IPS-15b (cell line): ENCODE data around the gene PHACTR3.

Experiments used
- H3K27me3 ChIP-seq: one replicate; pipeline ENCODE4 v1.6.1; 2013; ENCODE audit warnings: low read length; ENCODE audit not compliant: control insufficient read depth, insufficient read depth
- H3K36me3 ChIP-seq: one replicate; pipeline ENCODE4 v1.6.1; 2013; ENCODE audit warnings: low read length; ENCODE audit not compliant: control insufficient read depth, insufficient read depth
- H3K4me1 ChIP-seq: one replicate; pipeline ENCODE4 v1.6.1; 2013; ENCODE audit warnings: mild to moderate bottlenecking, low read length; ENCODE audit not compliant: control insufficient read depth, insufficient read depth
- H3K4me3 ChIP-seq: one replicate; pipeline ENCODE4 v1.5.1; 2013; ENCODE audit warnings: low read depth, low read length
- H3K9ac ChIP-seq: one replicate; pipeline ENCODE4 v1.6.1; 2013; ENCODE audit warnings: low read depth, mild to moderate bottlenecking, low read length
- H3K9me3 ChIP-seq: one replicate; pipeline ENCODE4 v1.6.1; 2013; ENCODE audit warnings: mild to moderate bottlenecking, low read length; ENCODE audit not compliant: control insufficient read depth, insufficient read depth

The PHACTR3 gene

DNA sequence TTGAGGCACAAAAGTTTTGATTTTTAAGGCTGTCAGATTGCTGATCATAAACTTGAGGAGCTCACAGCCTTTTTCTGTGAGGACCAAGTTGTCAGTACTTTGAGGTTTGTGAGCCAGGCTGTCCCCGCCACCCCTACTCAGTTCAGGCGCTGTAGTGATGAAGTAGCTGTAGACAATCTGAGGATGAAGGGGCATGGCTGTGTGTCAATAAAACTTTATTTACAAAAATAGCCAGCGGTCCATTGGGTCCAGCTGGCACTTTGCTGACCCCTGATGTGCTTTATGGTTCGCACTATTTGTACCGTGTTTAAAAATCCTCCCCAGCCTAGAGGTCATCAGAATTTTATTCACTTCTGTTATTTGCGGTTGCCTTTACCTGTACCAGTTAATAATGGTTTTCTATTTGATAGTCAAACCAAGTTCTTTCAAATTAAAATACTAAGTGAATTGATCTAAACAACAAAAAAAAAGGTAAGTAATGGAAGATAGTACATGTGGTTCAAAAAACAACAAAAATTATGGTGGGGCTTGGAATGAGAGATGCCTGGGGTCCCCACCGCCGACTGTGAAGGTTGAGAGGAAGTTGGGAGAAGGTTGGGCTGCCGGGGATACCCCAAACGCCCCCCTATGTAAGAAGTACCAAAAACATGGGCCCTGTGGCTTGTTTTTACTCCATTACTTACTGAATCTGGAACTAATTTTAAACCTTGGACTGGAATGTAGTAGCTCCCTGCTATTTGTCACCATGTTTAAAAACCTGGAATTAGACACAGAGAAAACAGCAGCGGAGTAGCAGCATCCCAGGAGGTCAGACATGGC is 205.5 kb downstream of the PHACTR3 start:
- H3K9me3 ChIP-seq = no peaks in the 10 kb centered on the region
- no peak overlapping the region for H3K4me3 ChIP-seq
- H3K36me3 ChIP-seq = no peaks in the 10 kb centered on the region
- no peaks in the 10 kb centered on the region for H3K27me3 ChIP-seq
- no peak overlapping the region for H3K9ac ChIP-seq
- H3K4me1 ChIP-seq = no peaks in the 10 kb centered on the region

DNA sequence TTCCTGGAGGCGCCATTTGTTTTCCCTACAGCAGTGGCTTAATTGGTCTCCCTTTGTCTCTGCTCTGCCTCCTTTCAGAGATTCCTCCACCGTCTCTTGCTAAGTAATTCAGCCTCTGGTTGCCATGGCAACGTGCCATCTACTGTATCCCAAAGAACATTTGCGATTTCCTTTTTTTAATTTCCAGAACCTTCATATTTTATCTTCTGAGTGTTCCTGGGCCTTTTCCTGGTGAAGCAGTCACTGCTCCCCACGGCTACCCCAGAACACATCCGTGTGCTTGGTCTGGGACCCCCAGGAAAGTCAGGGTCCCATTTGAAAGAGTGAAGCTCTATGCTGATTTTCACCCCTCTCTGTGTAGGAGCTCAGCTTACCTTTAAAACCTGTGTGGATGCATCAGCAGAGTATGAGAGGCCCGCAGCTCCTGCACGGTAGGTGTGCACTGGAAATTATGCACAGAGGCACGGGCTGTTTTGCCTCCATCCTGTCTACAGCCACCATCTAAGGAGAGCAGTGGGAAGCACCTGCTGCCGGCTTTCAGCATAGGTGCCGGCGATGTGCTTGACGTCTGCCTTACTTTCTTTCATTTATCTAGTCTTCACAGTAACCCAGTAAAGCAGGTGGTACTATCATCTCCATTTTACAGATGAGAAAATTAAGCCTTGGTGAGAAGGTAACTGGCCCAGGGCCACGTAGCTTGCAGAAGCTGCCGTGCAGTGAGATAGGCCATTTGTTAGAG is 206.3 kb downstream of the PHACTR3 start:
- Histone ChIP-seq H3K9ac (no peak overlapping the region), H3K36me3 (no peaks in the 10 kb centered on the region), H3K4me1 (no peaks in the 10 kb centered on the region), H3K27me3 (no peaks in the 10 kb centered on the region), H3K4me3 (no peak overlapping the region), H3K9me3 (no peaks in the 10 kb centered on the region)

DNA sequence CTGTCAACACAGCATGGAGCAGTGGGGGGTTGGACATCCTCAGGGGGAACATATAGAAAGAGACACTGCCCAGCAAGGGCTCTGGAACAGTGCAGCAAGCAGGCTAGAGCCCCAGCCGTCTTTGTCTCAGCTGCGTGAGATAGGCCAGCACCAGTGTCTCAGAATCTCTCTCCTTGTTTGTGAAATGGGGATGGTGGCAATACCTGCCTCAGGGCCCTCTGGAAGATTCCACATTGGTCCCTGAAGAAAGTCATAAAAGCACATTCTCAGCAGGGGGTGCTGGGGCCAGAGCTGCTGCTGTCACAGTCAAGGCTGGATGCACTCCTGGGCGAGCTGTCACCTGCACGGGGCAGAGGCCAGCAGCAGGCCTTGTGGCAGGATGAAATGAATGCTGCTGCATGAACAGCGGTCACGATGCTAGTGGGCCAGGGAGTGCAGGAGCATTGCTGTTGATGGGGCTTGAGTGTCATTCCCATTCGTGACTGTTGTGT is 207.4 kb downstream of the PHACTR3 start:
- Histone ChIP-seq H3K9me3 (no peaks in the 10 kb centered on the region), H3K4me1 (no peaks in the 10 kb centered on the region), H3K4me3 (no peak overlapping the region), H3K9ac (no peak overlapping the region), H3K27me3 (peaks cover under 1% of the 10 kb centered on the region), H3K36me3 (no peaks in the 10 kb centered on the region)

DNA sequence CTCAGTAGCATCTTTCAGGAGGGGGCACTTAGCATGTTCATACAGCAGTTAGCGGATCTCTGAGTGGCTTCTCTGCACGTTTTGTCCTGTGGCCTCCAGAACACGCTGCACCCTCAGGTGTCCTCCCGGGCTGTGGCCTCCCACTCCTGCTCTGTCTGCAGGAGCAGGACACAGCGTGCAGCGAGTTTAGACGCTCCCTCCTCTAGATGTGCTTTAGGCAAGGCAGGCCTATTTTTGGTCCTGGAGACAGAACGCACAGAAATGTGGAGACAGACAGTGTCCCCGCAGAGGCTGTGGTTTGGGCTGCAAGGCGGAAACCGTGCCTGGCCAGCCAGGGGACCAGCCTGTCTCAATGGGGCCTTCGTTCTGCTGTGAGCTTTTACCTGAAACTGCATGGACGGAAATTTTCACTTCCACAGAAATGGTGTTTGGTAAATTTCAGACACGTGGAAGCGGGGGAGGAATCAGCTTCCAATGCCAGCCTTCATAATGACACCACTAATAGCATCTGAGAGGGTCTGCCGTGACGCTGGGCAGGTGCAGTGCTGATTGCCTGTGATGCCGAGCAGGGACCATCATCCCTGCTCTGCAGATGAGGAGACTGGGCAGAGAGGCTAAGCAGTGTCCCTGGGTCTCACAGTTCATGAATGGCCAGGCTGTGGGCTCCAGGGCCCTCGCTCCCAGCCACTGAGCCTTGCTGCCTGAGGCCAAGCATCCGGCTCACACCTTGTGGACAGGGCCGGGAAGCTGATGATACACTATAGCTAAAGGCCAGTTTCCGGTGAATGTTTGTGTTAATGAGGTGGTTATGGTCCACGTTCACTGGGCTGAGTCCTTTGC is 208.2 kb downstream of the PHACTR3 start:
- Histone ChIP-seq H3K9me3 (no peaks in the 10 kb centered on the region), H3K9ac (no peak overlapping the region), H3K27me3 (peaks cover 2% of the 10 kb centered on the region), H3K4me3 (no peak overlapping the region), H3K4me1 (no peaks in the 10 kb centered on the region), H3K36me3 (no peaks in the 10 kb centered on the region)

DNA sequence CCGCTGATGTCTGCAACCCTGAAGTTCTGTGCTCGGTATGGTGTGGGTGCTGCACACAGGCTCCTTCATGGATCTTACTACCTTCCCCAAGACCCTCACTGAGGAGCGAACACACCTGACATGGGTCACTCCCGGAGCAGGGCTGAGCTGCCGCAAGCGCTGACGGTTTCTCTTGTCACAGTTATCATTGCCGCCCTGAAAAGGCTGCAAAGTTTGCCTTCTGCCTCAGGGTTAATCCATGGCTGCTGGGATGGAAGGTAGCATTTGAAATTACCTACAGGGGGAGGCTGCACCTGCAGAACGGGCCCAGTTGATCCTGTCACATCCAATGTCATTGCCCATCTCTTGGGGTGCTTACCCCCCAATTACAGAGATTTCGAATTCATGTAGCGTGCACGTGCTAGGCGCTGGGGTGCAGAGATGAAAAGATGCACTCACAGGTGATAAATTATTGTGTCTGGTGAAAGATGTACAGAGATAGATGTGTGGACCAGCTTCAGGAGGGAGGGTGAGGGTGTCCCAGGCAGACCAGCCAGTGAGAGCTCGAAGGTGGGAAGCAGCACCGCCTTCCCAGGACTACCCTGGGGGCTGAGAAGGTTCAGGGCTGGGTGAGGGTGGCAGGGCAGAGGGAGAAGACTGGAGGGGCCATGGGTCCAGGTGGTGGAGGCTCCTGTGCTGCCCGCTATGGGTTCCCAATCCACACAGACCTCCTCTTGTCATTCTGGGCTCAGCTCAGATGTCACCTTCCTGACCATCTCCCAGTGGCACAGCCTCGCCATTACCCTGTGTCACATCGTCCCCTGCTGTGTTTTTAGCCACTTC is 209.0 kb downstream of the PHACTR3 start:
- no peak overlapping the region for H3K4me3 ChIP-seq
- no peaks in the 10 kb centered on the region for H3K36me3 ChIP-seq
- peaks cover 2% of the 10 kb centered on the region for H3K27me3 ChIP-seq
- H3K9me3 ChIP-seq = no peaks in the 10 kb centered on the region
- H3K4me1 ChIP-seq = no peaks in the 10 kb centered on the region
- no peak overlapping the region for H3K9ac ChIP-seq

DNA sequence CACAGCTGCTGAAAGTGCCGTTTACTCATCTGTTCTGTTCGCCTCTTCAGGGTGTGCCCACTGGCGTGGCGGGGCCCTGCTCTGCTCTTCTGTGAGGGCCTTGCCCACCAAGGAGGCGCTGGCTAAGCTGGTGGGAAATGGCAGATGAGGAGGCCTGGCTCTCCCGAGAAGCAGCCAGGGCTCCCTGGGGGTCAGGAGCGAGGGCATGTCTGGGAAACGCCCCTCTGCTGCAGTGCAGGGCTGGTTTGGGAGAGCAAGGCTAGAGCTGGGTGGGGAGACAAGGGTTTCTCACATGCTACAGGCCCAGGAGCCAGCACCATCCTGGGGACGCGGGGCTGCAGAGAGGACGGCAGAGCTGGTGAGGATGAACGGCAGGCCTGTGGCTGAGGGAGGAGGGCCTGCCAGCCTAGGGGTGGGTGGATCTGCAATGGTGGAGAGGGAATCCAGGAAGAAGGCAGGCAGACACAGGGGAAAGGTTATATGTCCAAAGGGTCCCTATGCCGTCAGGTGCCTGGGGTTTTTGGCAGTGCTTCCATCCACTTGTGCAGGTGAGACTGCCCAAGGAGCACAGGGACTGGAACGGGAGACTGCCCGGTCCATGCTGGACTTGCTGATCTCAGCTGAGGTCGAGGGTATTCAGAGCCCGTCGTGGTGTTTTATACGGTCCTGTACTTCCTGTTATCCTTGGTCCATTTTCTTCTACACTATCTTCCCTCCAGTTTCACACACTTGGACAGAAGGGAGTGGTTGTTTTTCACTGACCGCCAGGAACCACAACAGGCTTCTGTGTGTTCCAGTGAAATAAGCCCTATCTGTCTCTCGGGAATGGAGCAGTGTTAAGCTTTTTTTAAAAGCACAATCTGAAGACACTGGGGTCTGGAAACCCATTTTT is 209.9 kb downstream of the PHACTR3 start:
- Histone ChIP-seq H3K27me3 (peaks cover 2% of the 10 kb centered on the region), H3K36me3 (no peaks in the 10 kb centered on the region), H3K4me1 (no peaks in the 10 kb centered on the region), H3K9ac (no peak overlapping the region), H3K9me3 (no peaks in the 10 kb centered on the region), H3K4me3 (no peak overlapping the region)

DNA sequence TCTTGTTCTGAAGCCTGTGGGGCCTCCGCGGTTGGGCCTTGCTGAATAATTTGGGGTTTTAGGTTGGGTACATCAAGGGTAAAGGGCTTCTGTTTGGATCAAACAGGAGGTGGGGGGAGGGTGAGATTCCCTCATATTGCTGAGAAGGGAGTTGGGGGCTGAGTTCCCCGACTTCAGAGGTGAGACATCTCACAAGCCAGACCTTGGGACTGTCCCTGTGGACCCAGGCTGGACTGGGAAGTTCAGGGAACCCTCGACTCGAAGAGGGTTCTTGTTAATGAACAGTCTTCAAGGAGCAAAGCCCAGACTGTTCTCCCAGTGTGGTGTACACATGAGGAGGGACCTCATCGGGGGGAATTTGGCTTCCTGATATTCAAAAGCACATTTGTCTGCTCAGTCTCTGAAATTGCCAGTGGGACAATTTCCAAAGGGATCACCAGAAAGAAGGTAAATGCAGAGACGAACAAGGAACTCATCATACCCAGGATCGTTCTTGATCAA is 210.6 kb downstream of the PHACTR3 start:
- no peak overlapping the region for H3K4me3 ChIP-seq
- no peaks in the 10 kb centered on the region for H3K4me1 ChIP-seq
- H3K27me3 ChIP-seq = peaks cover 2% of the 10 kb centered on the region
- H3K36me3 ChIP-seq = no peaks in the 10 kb centered on the region
- no peaks in the 10 kb centered on the region for H3K9me3 ChIP-seq
- no peak overlapping the region for H3K9ac ChIP-seq

DNA sequence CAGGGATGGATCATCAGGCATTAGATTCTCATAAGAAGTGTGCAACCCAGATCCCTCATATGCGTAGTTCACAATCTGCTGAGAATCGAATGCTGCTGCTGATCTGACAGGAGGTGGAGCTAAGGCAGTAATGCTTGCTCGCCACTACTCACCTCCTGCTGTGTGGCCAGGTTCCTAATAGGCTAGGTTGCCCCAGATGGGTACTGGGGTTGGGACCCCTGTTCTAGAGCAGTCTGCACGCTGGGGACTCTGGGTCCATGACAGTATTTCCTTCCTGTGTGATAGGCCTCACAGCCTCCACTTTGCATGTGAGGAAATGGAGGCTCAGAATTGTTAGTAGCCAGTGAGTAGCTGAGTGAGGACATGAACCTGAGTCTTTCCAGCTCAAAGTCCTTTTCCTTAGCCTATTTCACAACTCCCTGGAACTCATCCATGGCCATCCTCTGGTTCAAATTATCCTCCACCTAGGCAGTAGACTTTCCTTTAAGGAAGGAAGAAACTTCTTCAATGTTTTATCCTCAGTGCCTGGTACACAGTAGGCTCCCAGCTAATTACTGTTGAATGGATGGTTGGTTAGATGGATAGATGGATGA is 211.9 kb downstream of the PHACTR3 start:
- Histone ChIP-seq H3K9me3 (no peaks in the 10 kb centered on the region), H3K4me3 (no peak overlapping the region), H3K36me3 (no peaks in the 10 kb centered on the region), H3K4me1 (no peaks in the 10 kb centered on the region), H3K9ac (no peak overlapping the region), H3K27me3 (peaks cover 2% of the 10 kb centered on the region)

DNA sequence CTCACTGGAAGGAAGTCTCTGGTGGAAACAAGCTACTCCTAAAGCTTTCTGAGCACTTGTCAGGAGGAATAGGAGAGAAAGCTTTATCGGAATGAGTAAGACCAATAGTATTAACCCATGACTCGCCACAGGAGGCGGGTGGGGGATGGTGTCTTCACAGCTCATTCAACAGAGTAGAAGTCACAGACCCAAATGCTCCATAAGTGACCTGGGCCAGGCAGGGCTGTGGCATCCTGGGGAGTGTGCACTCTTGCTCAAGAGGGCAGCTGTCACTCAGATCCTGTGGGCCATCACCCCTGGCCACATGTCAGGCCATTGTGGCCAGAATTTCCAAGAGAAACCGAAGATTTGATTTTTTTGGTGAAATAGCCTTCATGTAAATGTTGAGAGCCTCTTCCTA is 213.1 kb downstream of the PHACTR3 start:
- Histone ChIP-seq H3K4me1 (no peaks in the 10 kb centered on the region), H3K9me3 (no peaks in the 10 kb centered on the region), H3K9ac (no peak overlapping the region), H3K27me3 (peaks cover 2% of the 10 kb centered on the region), H3K4me3 (no peak overlapping the region), H3K36me3 (no peaks in the 10 kb centered on the region)
